Fibroblast of lung (primary cell): ENCODE results near the gene CSGALNACT2. TPM values are rescaled to one million over a fixed set of nuclear protein-coding genes. Genes with fewer than 3 reads are reported as not detected.
"Not testable (repeated sequence)": the region's sequence is repeated elsewhere in the genome, so short reads cannot be mapped to it uniquely, and the experiment has no call there.

Source experiments
- DNase-seq, 2 donors: peaks; one replicate each; pipeline versions ENCODE4 v3.0.0 to v3.0.0-alpha.2; 2010; ENCODE audit warnings: low read depth in 2 of 2
- H2AFZ ChIP-seq: 2 replicates; pipeline ENCODE4 v1.5.1; 2012; ENCODE audit warnings: low read length, control low read depth, inconsistent platforms
- H3K27ac ChIP-seq: 2 replicates; pipeline ENCODE4 v1.5.1; 2011; ENCODE audit warnings: low read length, control low read depth; ENCODE audit not compliant: insufficient read depth
- H3K27me3 ChIP-seq: 2 replicates; pipeline ENCODE4 v1.5.1; 2011; ENCODE audit warnings: mild to moderate bottlenecking, low read length; ENCODE audit not compliant: control insufficient read depth, insufficient read depth
- H3K36me3 ChIP-seq: 2 replicates; pipeline ENCODE4 v1.5.1; 2011; ENCODE audit warnings: low read length; ENCODE audit not compliant: control insufficient read depth, insufficient read depth
- H3K4me1 ChIP-seq: 2 replicates; pipeline ENCODE4 v1.5.1; 2011; ENCODE audit warnings: low read length; ENCODE audit not compliant: control insufficient read depth, insufficient read depth; ENCODE audit errors: extremely low read depth
- H3K4me2 ChIP-seq: 2 replicates; pipeline ENCODE4 v1.5.1; 2011; ENCODE audit warnings: low read length, control low read depth; ENCODE audit not compliant: insufficient read depth; ENCODE audit errors: extremely low read depth
- H3K4me3 ChIP-seq, 4 experiments: fragments of 200-600 bp in 1 of 4; sonication (generic) in 1 of 4; replicated peaks in 1 of 4; 2 replicates each; pipeline ENCODE4 v1.5.1; 2011 to 2016; ENCODE audit warnings: low read length in 4 of 4, low read depth in 3 of 4, mild to moderate bottlenecking in 3 of 4, control low read depth in 2 of 4, inconsistent platforms in 1 of 4, mixed read lengths in 1 of 4; ENCODE audit not compliant: insufficient read depth in 1 of 4; ENCODE audit errors: control extremely low read depth in 1 of 4
- H3K79me2 ChIP-seq: 2 replicates; pipeline ENCODE4 v1.5.1; 2012; ENCODE audit warnings: mild to moderate bottlenecking, low read length, inconsistent platforms; ENCODE audit not compliant: control insufficient read depth, insufficient read depth
- H3K9ac ChIP-seq: 2 replicates; pipeline ENCODE4 v1.5.1; 2011; ENCODE audit warnings: mild to moderate bottlenecking, low read length, control low read depth; ENCODE audit not compliant: insufficient read depth
- H3K9me3 ChIP-seq: 2 replicates; pipeline ENCODE4 v1.5.1; 2012; ENCODE audit warnings: low read depth, low read length; ENCODE audit not compliant: control insufficient read depth, insufficient read depth
- H4K20me1 ChIP-seq: 2 replicates; pipeline ENCODE4 v1.5.1; 2011; ENCODE audit warnings: low read length; ENCODE audit not compliant: control insufficient read depth, insufficient read depth; ENCODE audit errors: extremely low read depth
- EZH2 ChIP-seq: IDR thresholded peaks from 2 replicates; pipeline ENCODE4 v1.5.1; 2012; ENCODE audit warnings: low read length, control low read depth, mild to moderate bottlenecking; ENCODE audit errors: missing control alignments
- polyA plus RNA-seq, 2 donors: library from polyadenylated mRNA; depleted of rRNA in 1 of 2; stranded (reverse) in 1 of 2; unstranded in 1 of 2; fragments of >200 nt; gene quantifications; 2 replicates each; pipeline ENCODE4 v1.2.1, GENCODE V29; 2011 to 2012; ENCODE audit warnings: missing spikeins in 1 of 2
- total RNA-seq: library from RNA; depleted of rRNA; stranded (reverse); fragments of >200 nt; gene quantifications from 2 replicates; pipeline ENCODE4 v1.2.1, GENCODE V29; 2014
- TF ChIP-seq, protein P1 (sequence below), 2 donors: IDR thresholded peaks in 1 of 2; conservative IDR thresholded peaks in 1 of 2; 1 replicate in 1 of 2; 2 replicates in 1 of 2; pipeline ENCODE4 v1.5.1; 2011 to 2012; ENCODE audit warnings: low read length in 2 of 2, control low read depth in 1 of 2, inconsistent platforms in 1 of 2, low read depth in 1 of 2, mild to moderate bottlenecking in 1 of 2

CSGALNACT2 gene
- total and polyA plus RNA-seq, 2 donors (not counting 1 experiment from before 2014, with no cell fraction given): 38.6 to 46.9 TPM

DNA sequence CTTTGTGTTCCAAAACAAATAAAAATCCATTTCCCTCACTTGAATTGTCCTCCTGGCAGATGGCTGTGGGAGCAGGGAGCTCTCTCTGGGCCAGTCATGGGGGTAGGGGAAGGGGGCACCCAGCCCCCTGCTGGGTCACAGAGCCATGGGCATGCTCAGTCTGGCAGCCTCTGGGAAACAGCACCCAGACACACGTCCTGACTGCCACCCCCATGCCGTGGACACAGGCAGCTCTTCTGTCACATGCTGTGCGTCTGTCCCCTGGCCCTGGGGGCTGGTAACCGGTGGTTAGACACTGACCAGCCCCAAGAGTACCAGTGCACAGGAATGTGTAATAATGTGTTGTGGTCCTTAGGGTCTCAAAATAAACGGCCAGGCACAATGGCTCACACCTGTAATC is 81.6 kb downstream of the CSGALNACT2 start:
- no peaks in the 10 kb centered on the region for H3K9me3 ChIP-seq
- H3K27ac ChIP-seq: no peak overlapping the region
- no peak overlapping the region for H3K4me3 ChIP-seq
- H2AFZ ChIP-seq: no peak overlapping the region
- no peaks in the 10 kb centered on the region for H3K27me3 ChIP-seq
- no peaks in the 10 kb centered on the region for H3K79me2 ChIP-seq
- no peaks in the 10 kb centered on the region for H4K20me1 ChIP-seq
- no peak overlapping the region for H3K9ac ChIP-seq
- H3K4me1 ChIP-seq: no peaks in the 10 kb centered on the region
- TF ChIP-seq, protein P1, sequence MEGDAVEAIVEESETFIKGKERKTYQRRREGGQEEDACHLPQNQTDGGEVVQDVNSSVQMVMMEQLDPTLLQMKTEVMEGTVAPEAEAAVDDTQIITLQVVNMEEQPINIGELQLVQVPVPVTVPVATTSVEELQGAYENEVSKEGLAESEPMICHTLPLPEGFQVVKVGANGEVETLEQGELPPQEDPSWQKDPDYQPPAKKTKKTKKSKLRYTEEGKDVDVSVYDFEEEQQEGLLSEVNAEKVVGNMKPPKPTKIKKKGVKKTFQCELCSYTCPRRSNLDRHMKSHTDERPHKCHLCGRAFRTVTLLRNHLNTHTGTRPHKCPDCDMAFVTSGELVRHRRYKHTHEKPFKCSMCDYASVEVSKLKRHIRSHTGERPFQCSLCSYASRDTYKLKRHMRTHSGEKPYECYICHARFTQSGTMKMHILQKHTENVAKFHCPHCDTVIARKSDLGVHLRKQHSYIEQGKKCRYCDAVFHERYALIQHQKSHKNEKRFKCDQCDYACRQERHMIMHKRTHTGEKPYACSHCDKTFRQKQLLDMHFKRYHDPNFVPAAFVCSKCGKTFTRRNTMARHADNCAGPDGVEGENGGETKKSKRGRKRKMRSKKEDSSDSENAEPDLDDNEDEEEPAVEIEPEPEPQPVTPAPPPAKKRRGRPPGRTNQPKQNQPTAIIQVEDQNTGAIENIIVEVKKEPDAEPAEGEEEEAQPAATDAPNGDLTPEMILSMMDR (conservative IDR thresholded peaks at IDR 0.05 in 1 of 2, IDR thresholded peaks at IDR 0.05 in 1 of 2; ENCODE audit: low read depth in 1 of 2, low read length in 2 of 2): no peak
- no peak for TF ChIP-seq EZH2
- DNase-seq: no peak
- no peaks in the 10 kb centered on the region for H3K36me3 ChIP-seq
- H3K4me2 ChIP-seq: no peak overlapping the region

DNA sequence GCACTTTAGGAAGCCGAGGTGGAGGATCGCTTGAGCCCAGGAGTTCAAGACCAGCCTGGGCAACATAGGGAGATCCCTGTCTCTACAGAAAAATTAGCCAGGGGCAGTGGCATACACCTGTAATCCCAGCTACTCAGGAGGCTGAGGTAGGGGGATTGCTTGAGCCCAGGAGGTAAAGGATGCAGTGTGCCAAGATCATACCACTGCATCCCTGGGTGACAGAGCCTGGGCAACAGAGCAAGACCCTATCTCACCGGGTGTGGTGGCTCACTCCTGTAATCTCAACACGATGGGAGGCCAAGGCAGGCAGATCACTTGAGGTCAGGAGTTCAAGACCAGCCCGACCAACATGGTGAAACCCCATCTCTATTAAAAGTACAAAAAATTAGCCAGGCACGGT is 82.0 kb downstream of the CSGALNACT2 start:
- H3K4me3 ChIP-seq, DNase-seq, H3K27ac ChIP-seq, H4K20me1 ChIP-seq, H3K4me1 ChIP-seq, H3K79me2 ChIP-seq, H3K4me2 ChIP-seq, H3K27me3 ChIP-seq, H2AFZ ChIP-seq, H3K9ac ChIP-seq, H3K36me3 ChIP-seq, H3K9me3 ChIP-seq: not testable (repeated sequence)

DNA sequence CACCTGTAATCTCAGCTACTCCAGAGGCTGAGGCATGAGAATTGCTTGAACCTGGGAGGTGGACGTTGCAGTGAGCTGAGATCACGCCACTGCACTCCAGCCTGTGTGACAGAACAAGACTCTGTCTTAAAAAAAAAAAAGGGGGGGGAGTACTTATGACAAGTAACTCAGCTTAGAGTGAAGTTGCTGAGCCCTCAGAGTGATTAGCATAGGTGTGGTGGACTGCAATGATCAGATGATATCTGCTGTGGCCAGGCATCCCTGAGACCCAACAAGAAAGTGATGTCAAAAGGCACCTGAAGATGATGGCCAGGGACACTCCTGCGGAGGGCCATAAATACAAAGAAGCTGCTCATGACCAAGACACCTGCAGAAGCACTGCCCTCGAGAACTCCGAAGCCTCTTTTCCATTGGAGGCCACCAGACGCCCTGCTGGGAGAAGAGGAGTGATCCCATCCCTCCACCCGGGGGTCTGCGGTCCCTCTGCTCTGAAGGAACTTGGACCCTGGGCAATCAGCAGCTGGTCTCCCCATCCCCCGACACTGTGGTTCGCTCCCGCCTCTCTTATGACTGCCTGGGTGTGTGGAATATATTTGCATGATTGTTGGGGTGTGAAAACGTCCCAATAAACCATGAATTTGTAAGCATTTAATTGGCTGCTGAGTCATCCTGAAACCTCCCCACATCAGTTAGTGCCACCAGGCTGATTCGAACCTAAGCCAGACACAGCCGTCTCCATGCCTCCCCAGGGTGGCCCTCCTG is 82.6 kb downstream of the CSGALNACT2 start:
- Histone ChIP-seq H4K20me1 (no peaks in the 10 kb centered on the region), H3K4me3 (no peak overlapping the region), H3K27ac (no peak overlapping the region), H3K79me2 (no peaks in the 10 kb centered on the region), H3K27me3 (no peaks in the 10 kb centered on the region), H3K9ac (no peak overlapping the region), H3K4me1 (no peaks in the 10 kb centered on the region), H2AFZ (no peak overlapping the region), H3K36me3 (no peaks in the 10 kb centered on the region), H3K9me3 (no peaks in the 10 kb centered on the region), H3K4me2 (no peak overlapping the region)
- DNase-seq: no peak
- TF ChIP-seq, protein P1 (conservative IDR thresholded peaks at IDR 0.05 in 1 of 2, IDR thresholded peaks at IDR 0.05 in 1 of 2; ENCODE audit: low read depth in 1 of 2, low read length in 2 of 2): no peak
- TF ChIP-seq EZH2: no peak
